ENCODE results near the gene KHDRBS2. TPM values are rescaled to one million over a fixed set of nuclear protein-coding genes. Genes with fewer than 3 reads are reported as not detected.
A peak's percentile ranks its signal among the peaks of the same experiment; 100 is the strongest.

The KHDRBS2 gene
- total RNA-seq = under 1 TPM in 1 of 3 donors, not detected in 2; 0.14 TPM

- H3K36me3 Mint-ChIP-seq (ENCODE audit: insufficient read depth) = no peaks in the 10 kb centered on the region
- H3K9me3 Mint-ChIP-seq = no peaks in the 10 kb centered on the region
- H3K4me3 Mint-ChIP-seq = peak within 1 kb of the TSS; percentile 75
- no peaks in the 10 kb centered on the region for H3K27me3 Mint-ChIP-seq (ENCODE audit: low read depth)
- no peaks in the 10 kb centered on the region for H3K4me1 Mint-ChIP-seq (ENCODE audit: low read depth)
- ATAC-seq (peak; percentile 67), DNase-seq (no peak)
These were observed at the start of gene KHDRBS2 for GRCh38 chr6:62285612-62286469. KHDRBS2 (minus strand) TSS chr6:62286225.

DNA sequence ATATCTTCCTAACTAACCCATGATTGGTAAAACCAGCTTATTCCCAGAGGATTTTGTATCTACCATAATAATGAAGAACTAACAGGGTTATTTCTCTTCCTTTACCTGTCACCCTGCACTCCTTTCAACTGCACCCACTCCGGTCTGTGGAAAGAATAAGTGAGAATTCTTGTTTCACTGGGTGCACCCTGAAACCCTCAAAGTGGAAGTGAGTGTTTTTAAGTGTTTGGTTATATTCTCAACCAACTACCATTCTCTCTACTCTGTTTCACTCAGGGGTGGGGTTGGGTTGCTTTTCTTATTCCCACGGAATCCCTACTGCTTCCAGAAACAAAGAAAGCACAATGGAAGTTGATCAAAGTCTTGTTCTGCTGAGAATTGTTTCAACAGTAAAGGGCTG lies 42.6 kb upstream of the KHDRBS2 start:
- DNase-seq (no peak), ATAC-seq (no peak)
- no peak overlapping the region for H3K4me3 Mint-ChIP-seq
- H3K36me3 Mint-ChIP-seq (ENCODE audit: insufficient read depth) = no peaks in the 10 kb centered on the region
- no peaks in the 10 kb centered on the region for H3K27me3 Mint-ChIP-seq (ENCODE audit: low read depth)
- H3K9me3 Mint-ChIP-seq = peaks cover 17% of the 10 kb centered on the region
- H3K4me1 Mint-ChIP-seq (ENCODE audit: low read depth) = no peaks in the 10 kb centered on the region

GRCh38 chr6:62324834-62325233 lies 38.8 kb upstream of the KHDRBS2 start:
- DNase-seq (no peak), ATAC-seq (no peak)
- H3K4me3 Mint-ChIP-seq = no peak overlapping the region
- peaks cover 13% of the 10 kb centered on the region for H3K9me3 Mint-ChIP-seq
- H3K27me3 Mint-ChIP-seq (ENCODE audit: low read depth) = no peaks in the 10 kb centered on the region
- H3K4me1 Mint-ChIP-seq (ENCODE audit: low read depth) = no peaks in the 10 kb centered on the region
- H3K36me3 Mint-ChIP-seq (ENCODE audit: insufficient read depth) = no peaks in the 10 kb centered on the region

DNA sequence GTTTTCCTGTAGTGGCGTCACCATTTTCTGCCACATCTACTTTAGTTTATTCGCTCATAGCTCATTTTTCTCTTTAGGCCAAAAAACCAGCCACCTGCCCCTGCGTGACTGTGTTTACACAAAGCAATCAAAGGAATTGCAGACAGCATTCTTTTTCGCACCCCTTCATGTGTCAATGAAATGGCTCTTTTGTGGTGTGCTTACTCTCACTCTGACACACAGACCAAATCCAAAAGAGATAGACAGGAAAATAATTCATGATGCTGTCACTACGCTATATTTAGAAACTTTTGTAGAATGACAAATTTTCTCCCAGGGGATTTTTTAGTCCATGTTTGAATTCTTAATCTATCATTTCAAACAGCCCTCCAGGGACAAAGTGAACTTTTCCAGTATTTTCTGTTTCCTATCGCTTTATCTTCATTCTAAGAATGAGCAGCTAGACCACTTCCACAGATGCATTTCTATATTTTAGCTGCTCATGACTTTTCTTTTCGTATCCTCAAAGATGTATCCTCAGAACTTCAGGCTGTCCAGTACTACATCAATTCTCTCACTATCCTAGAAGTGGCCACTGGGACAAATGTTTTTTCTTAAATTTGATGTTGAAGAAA lies 37.9 kb upstream of the KHDRBS2 start:
- Mint-ChIP-seq H3K27me3 (ENCODE audit: low read depth) (no peaks in the 10 kb centered on the region), H3K36me3 (ENCODE audit: insufficient read depth) (no peaks in the 10 kb centered on the region), H3K4me1 (ENCODE audit: low read depth) (no peaks in the 10 kb centered on the region), H3K4me3 (no peak overlapping the region), H3K9me3 (peaks cover 18% of the 10 kb centered on the region)
- DNase-seq = no peak
- no peak for ATAC-seq

GRCh38 chr6:62298745-62299392 lies 12.8 kb upstream of the KHDRBS2 start:
- Mint-ChIP-seq H3K4me1 (ENCODE audit: low read depth) (no peaks in the 10 kb centered on the region), H3K36me3 (ENCODE audit: insufficient read depth) (no peaks in the 10 kb centered on the region), H3K27me3 (ENCODE audit: low read depth) (no peaks in the 10 kb centered on the region), H3K9me3 (peaks cover 4% of the 10 kb centered on the region), H3K4me3 (no peak overlapping the region)
- DNase-seq (no peak), ATAC-seq (no peak)

DNA sequence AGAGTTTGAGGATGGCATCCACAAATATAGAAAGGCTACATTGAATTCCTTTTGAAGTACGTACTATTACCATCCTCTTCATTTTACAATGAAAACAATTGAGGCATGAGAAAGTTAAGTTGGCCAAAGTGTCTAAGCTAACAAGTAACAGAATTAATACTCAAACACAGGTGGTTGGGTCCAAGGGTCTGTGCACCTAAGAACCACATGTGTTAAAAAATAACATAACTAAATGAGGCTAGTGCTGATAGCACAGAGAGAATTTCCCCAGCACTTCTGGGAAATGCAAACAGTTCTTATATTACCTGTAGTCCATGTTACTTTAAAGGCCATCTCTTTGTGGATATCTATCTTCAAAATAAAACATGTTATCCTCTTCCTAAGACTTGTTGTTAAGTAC lies 10.5 kb upstream of the KHDRBS2 start:
- Mint-ChIP-seq H3K4me1 (ENCODE audit: low read depth) (no peaks in the 10 kb centered on the region), H3K4me3 (no peak overlapping the region), H3K27me3 (ENCODE audit: low read depth) (no peaks in the 10 kb centered on the region), H3K9me3 (peaks cover 12% of the 10 kb centered on the region), H3K36me3 (ENCODE audit: insufficient read depth) (no peaks in the 10 kb centered on the region)
- ATAC-seq = no peak
- no peak for DNase-seq

DNA sequence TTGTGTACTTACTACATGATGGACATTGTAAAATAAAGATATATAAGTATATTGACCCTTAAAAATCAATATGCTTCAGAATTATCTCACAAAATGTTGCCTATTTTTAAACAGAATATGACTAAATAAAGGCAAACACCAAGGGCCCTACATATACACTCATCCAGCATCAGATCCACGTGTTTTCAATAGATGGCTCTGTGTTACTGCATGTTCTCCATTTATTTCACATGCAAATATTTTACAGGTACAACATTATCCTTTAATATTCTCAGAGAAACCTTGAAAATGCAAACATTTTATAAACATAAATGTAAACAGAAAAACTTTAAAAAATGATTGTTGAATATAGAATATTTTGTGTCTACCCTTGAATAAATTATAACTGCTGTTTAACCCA lies 2.9 kb upstream of the KHDRBS2 start:
- no peak overlapping the region for H3K4me3 Mint-ChIP-seq
- H3K9me3 Mint-ChIP-seq = peaks cover 7% of the 10 kb centered on the region
- no peak for DNase-seq
- no peaks in the 10 kb centered on the region for H3K27me3 Mint-ChIP-seq (ENCODE audit: low read depth)
- no peaks in the 10 kb centered on the region for H3K36me3 Mint-ChIP-seq (ENCODE audit: insufficient read depth)
- ATAC-seq = no peak
- no peaks in the 10 kb centered on the region for H3K4me1 Mint-ChIP-seq (ENCODE audit: low read depth)

GRCh38 chr6:62288562-62288961 lies 2.5 kb upstream of the KHDRBS2 start:
- Mint-ChIP-seq H3K4me1 (ENCODE audit: low read depth) (no peaks in the 10 kb centered on the region), H3K36me3 (ENCODE audit: insufficient read depth) (no peaks in the 10 kb centered on the region), H3K4me3 (no peak overlapping the region), H3K9me3 (peaks cover 7% of the 10 kb centered on the region), H3K27me3 (ENCODE audit: low read depth) (no peaks in the 10 kb centered on the region)
- no peak for DNase-seq
- no peak for ATAC-seq

DNA sequence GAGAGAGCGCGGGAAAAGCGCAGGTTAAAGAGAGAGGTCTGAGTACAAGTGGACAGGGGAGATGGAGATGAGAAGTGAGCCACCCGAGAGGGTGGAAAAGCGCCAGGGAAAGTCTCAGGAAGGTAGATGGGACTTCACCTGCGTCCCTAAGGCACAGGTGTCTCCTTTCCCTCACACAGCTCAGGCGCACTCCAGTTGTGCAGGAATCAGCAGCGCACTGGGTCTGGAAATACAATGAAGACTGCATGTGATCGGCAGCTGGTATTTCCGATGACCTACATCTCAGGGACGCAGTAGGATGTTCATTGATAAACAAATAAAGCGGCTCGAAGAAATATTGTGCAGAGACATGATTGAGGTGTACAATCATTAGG lies 432 bp upstream of the KHDRBS2 start:
- ATAC-seq = no peak
- Mint-ChIP-seq H3K4me3 (peak overlapping the region; percentile 75), H3K4me1 (ENCODE audit: low read depth) (no peaks in the 10 kb centered on the region), H3K9me3 (no peaks in the 10 kb centered on the region), H3K27me3 (ENCODE audit: low read depth) (no peaks in the 10 kb centered on the region), H3K36me3 (ENCODE audit: insufficient read depth) (no peaks in the 10 kb centered on the region)
- no peak for DNase-seq

GRCh38 chr6:62284725-62285124 lies 1.3 kb downstream of the KHDRBS2 start:
- ATAC-seq (no peak), DNase-seq (no peak)
- H3K4me3 Mint-ChIP-seq = no peak overlapping the region
- no peaks in the 10 kb centered on the region for H3K27me3 Mint-ChIP-seq (ENCODE audit: low read depth)
- H3K4me1 Mint-ChIP-seq (ENCODE audit: low read depth) = no peaks in the 10 kb centered on the region
- H3K9me3 Mint-ChIP-seq = no peaks in the 10 kb centered on the region
- H3K36me3 Mint-ChIP-seq (ENCODE audit: insufficient read depth) = no peaks in the 10 kb centered on the region

GRCh38 chr6:62283796-62284411 lies 2.1 kb downstream of the KHDRBS2 start:
- Mint-ChIP-seq H3K4me1 (ENCODE audit: low read depth) (no peaks in the 10 kb centered on the region), H3K36me3 (ENCODE audit: insufficient read depth) (no peaks in the 10 kb centered on the region), H3K4me3 (no peak overlapping the region), H3K27me3 (ENCODE audit: low read depth) (no peaks in the 10 kb centered on the region), H3K9me3 (no peaks in the 10 kb centered on the region)
- DNase-seq = no peak
- ATAC-seq = no peak

- no peaks in the 10 kb centered on the region for H3K4me1 Mint-ChIP-seq (ENCODE audit: low read depth)
- no peaks in the 10 kb centered on the region for H3K36me3 Mint-ChIP-seq (ENCODE audit: insufficient read depth)
- H3K9me3 Mint-ChIP-seq = no peaks in the 10 kb centered on the region
These were observed 2.7 kb downstream of the KHDRBS2 start for GRCh38 chr6:62283365-62283764.

DNA sequence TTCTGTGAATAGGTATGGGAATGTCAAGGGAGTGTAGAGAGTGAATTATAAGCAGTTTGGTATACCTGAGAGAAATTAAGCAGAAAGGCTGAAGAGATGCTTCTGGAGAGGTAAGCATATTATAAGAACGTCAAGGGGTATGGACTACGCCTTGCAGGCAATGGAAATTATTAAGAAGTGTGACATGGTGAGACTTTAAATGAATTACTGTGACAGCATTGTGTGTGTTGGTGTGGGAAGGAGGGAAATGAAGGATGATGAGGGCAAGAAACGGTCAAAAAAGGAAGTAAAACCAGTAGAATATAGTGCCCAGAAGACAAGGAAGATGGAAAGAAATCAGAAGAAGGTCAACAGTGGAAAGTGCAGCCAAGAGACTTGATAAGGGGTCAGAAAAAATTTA lies 5.9 kb downstream of the KHDRBS2 start:
- H3K9me3 Mint-ChIP-seq = peaks cover 3% of the 10 kb centered on the region
- no peaks in the 10 kb centered on the region for H3K36me3 Mint-ChIP-seq (ENCODE audit: insufficient read depth)
- DNase-seq (no peak), ATAC-seq (no peak)
- no peak overlapping the region for H3K4me3 Mint-ChIP-seq
- no peaks in the 10 kb centered on the region for H3K27me3 Mint-ChIP-seq (ENCODE audit: low read depth)
- H3K4me1 Mint-ChIP-seq (ENCODE audit: low read depth) = no peaks in the 10 kb centered on the region

More at GRCh38 chr6:62283365-62283764, 2.7 kb downstream of the KHDRBS2 start:
- Mint-ChIP-seq H3K4me3 (no peak overlapping the region), H3K27me3 (ENCODE audit: low read depth) (no peaks in the 10 kb centered on the region)
- ATAC-seq (no peak), DNase-seq (no peak)

GRCh38 chr6:62272114-62272513 lies 13.9 kb downstream of the KHDRBS2 start:
- H3K27me3 Mint-ChIP-seq (ENCODE audit: low read depth) = no peaks in the 10 kb centered on the region
- no peaks in the 10 kb centered on the region for H3K36me3 Mint-ChIP-seq (ENCODE audit: insufficient read depth)
- no peak overlapping the region for H3K4me3 Mint-ChIP-seq
- DNase-seq (no peak), ATAC-seq (no peak)
- H3K4me1 Mint-ChIP-seq (ENCODE audit: low read depth) = no peaks in the 10 kb centered on the region
- peaks cover 3% of the 10 kb centered on the region for H3K9me3 Mint-ChIP-seq
